Posterior cingulate gyrus (tissue), 11 donors: ENCODE measurements around the gene TRIM65.
"Not testable (repeated sequence)": the region's sequence is repeated elsewhere in the genome, so short reads cannot be mapped to it uniquely, and the experiment has no call there.

ENCODE experiments used
- DNase-seq, 10 donors: peaks; one replicate each; pipeline versions ENCODE4 v3.0.0 to v3.0.0-alpha.2; 2020 to 2021; ENCODE audit warnings: mixed read lengths in 3 of 10
- intact Hi-C: fragments of 100-400 bp; cut with DNase I; formaldehyde crosslinking; loops from one replicate; pipeline ENCODE4 v1.15.1; 2023

Gene TRIM65

DNA sequence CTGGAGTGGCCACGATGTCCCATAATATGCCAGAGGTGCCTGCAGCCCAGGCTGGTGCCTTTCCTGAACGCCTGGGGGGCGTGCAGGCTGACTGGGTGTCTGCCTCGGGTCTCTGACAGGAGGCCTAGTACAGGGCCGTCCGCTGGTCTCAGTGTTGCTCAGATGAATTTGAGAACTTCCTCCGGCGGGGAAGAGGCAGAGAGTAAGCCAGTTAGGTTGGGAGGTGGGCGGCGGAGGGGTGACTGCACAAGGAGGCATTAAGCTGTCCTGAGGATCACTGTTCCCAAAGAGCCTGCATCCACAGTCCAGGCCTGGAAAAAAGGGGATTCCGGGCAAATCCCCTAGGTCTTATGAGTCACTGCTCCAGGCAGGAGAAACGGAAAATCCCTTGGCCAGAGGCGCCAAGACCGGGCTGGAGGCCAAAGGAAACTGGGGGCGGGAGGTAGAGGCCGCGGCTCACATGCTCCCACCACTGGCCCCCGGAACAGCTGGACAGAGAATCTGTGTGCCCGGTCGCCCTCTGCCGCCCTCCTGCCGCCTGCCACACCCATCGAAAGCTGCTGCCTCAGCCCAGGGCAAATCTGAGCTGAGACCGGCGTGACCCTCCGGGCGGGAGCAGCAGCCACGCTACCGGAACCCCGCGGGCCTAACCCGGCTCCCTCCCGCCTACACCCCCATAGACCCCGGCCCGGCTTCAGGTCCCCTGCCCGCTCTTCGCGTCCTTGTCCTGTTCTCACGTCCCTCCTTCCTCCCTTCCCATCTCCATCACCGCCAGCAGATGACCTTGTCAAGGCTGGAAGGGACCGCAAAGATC is 19.6 kb downstream of the TRIM65 start:
- intact Hi-C loops, result loop anchor here (2.0 kb wide), 1 partner anchor 18 kb away; no protein-coding TSS in a partner anchor
- peak; percentile 65 to 96 (median 79) for DNase-seq

DNA sequence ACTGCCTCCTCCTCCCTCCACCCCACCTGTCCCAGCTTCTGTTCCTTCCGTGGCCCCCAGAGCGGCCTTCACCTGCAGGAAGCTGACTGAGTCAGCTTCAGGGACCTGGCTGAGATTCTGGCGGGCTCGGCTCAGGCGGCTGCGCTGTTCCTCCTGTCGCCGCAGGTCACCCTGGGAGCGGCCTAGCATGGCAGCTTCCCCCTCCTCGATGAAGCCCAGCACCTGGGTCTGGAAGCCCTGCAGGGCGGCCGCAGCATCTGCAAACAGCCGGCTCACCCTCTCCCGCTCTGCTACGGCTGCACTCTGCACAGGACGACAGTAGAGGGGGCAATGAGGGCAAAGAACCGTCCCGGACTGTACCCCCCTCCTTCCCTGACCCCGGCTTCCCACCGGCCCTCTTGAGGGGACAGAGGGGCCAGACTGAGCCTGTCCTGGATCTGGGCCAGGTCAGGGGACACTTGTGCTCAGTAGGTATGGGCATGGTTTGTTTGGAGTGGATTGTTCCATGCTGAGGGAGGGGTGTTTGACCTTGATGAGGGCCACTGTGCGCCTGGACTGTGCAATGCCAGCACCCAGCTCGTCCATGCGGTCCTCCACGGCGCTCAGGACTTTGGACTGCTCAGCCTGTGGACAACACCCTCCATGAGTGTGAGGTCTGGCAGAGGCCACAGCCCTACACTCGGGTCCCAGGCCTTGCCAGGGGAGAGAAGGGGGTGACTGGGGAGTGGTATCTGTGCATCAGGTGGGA is 20.4 kb downstream of the TRIM65 start:
- intact Hi-C loops, result loop anchor here (2.0 kb wide), 1 partner anchor 18 kb away; no protein-coding TSS in a partner anchor
- DNase-seq, result peak in 3 of 10 donors; percentile 43 to 89 (median 78)

DNA sequence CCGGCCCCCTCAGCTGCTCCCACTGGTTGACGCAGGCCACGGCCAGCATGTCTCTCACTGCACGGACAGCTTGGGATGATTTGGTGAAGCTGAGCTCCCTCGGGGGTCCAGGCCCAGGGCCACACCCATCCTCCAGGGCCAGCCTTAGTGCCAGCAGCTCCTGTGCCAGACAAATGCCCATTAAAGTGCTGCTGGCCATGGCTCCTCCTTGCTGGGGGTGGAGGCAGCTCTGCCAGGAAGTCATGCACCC is 20.9 kb downstream of the TRIM65 start:
- DNase-seq, result peak in 2 of 10 donors; percentile 43 to 88
- intact Hi-C loops, result loop anchor here (2.0 kb wide), 1 partner anchor 17 kb away; no protein-coding TSS in a partner anchor

DNA sequence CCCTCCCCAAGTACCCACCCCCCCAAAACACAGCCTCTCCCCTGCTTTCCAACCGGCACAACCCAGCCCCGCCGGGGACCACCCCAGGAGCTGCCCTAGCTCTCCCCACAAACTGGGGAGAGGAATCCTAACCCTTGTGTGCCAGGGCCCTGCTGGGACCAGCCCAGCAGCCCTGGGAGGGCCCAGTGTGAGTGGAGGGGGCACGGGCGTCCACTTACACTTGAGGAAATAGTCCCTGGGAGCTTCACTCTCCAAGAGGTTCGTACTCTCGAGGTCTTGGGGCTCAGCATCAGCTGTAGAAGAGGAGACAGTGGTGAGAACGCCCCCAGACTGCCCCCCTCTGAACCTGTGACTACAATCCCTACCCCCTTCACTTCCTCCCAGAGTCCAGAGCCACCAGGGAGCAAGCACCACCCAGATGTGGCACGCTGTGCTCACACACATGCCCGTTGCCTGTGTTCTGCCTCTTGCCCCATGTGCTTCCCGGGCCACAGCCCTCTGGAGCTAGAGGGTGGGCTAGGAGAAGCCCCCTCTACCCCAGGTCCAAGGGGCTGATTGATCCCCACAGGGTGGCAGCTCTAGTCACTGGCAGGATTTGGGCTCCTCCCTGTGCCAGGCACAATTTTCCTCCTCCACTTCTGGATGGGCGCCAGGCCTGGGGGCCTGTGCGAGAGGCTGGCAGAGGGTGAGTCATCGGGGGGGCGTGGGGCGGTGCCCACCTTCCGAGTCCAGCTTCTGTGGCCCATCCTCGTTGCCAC is 21.4 kb downstream of the TRIM65 start:
- intact Hi-C loops, result no loop called here
- DNase-seq, result peak in 4 of 10 donors; percentile 49 to 88 (median 66)

DNA sequence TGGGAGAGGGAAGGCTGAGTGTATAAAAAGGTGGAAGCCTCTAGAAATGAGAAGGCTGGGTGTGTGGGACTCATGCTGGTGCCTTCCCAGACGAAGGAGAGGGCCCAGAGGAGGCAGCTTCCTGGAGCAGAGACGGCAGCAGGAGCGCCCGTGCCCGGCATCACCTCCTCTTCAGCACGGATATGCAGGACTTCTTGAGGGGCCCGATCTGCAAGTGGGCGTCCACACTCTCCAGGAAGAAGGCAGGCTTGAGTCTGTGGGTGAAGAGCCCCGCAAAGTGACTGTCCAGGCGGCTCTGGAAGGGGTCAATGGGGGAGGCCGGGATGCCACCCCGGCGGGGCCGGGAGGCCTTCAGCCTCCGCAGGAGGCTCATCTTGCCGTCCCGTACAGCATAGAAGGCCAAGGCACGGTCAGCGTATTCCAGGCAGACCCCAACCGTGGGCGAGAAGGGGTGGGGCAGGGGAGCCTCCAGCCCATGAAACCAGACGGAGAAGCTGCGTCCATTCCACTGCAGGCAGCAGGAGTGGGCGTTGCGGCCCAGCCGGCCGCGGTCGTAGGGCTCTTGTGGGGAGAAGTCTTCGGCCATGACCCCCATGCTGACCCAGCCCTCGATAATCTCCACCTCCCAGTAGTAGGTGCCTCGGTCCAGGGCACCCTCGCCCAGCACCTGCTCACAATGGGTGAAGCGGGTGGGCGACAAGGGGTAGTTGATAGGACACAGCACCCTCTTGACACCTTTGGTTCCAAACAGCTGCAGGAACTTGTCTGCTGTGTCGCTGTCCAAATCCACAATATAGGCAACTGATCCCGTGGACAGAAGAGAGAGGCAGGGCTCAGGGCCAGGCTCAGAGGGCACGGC is 22.2 kb downstream of the TRIM65 start:
- DNase-seq, result no peak
- intact Hi-C loops, result no loop called here

DNA sequence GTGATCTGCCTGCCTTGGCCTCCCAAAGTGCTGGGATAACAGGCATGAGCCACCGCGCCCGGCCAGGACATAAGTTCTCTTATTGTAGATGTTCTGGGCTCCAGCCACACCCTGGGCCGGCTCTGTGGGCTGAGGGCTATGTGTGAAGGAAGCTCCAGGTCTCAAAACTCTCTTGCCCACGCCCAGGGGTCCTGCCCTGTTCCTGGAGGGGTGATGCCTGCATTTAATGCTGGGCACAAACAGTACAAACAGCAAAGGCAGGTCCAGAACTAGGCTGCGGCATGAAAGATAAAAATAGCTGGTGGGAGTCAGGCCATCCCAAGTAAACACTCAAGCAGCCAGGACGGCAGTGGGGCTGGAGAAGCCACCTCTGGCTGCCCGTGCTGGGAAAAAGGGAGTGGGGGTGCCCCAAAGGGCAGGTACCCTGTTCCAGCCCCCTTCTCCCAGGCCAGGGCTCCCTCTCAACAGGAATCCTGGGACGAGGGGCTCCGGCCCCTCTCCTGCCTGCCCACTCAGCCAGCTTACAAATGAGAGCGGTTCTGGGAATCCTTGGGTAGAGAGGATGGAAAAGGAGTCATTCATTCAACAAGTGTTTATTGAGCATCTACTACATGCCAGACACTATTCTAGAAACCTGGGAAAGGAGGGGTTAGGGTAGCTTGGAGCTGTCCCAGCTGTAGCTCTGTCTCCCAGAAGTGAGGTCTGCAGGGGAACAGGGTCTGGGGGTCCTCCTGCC is 23.0 kb downstream of the TRIM65 start:
- intact Hi-C loops, result no loop called here
- DNase-seq, result no peak

DNA sequence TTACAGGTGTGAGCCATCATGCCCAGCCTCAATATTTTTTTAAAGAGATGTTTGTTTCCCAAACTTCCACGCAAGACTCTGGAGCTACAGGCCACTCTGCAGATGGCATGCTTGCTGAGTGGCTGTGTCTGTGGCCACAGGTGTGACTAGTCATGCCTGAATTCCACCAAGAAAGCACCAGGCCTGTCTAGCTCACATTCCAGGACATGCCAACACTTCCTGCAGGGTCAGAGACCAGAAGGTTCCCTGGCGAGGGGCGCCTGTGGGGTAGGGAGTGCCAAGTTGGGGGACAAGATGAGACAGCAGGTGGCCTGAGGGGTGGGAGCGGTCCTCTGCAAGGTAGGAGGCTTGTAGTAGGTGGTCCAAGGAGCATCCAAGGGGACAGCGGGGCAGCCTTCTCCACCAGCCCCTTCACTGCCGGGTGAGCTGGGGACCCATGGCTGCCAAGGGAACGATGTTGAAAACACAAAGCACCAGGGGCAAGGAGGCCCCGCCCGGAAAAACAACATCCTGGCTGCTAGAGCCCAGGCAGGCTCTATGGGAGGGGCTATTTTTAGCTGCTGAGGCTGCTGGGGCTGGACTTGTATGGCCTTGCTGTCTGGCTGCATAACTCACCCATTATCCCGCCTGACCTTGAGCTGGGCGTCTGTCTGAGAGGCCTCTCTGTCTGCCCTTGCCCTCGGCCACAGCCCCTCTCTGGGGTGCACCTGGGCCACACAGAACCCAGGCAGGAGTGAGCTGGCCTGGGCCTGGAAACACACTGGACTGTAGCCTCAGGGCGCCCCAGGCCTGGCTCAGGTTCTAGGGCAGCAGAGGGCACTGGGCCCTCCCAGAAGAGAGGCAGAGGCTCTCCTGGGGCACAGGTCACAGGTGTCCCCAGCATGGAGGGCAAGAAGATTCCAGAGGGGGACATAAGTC is 24.1 kb downstream of the TRIM65 start:
- intact Hi-C loops, result no loop called here
- peak in 5 of 10 donors; percentile 42 to 88 (median 79) for DNase-seq

DNA sequence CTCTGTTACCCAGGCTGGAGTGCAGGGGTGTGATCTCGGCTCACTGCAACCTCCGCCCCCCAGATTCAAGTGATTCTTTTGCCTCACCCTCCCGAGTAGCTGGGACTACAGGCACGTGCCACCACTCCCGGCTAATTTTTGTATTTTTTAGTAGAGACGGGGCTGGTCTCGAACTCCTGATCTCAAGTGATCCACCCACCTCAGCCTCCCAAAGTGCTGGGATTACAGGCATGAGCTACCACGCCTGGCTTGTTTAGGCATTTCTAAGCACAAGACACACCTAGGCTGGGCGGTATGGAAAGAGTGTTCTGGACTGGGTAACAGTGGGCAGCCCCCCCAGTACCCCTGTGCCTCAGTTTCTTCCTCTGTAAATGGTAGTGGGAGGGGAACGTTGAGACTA is 26.5 kb downstream of the TRIM65 start:
- not testable (repeated sequence) for DNase-seq

DNA sequence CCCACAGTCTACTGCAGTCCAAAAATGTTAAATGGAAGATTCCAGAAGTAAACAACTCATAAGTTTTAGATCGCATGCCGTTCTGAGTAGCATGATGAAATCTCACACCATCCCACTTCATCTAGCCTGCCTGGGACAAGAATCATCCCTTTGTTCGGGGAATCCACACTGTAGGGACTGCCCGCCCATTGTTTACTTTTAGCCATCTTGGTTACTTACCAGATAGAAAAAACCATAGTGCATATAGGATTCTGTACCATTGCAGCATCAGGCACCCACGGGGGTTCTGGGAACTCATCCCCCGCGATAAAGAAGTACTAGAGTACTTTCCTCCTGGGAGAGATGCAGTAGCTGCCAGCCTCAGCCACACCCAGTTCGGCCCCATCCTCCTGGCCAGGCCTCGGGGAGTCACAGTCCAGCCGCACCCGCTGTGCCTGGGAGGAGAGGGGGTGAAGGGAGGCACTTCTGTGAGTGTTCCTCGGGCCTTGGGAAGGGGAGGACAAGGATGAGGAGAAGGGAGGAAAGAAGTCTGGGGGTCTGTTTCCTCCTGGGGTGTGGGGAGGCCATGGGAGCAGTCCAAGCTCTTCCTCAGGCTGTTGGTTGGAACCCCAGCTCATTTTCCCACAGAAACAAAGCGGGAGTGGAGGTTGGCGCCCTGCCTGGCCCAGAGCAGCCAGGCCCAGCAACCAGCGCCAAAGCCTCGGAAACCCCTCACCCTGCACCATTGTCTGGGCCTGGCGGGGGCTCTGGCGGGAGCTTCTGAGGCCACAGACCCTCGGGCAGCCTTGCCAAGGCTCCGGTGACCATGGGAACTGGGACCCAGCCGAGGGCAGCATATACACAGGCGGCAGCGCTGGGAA is 27.2 kb downstream of the TRIM65 start:
- intact Hi-C loops, result no loop called here
- peak in 9 of 10 donors; percentile 50 to 94 (median 74) for DNase-seq

More for the DNA sequence above, 26.5 kb downstream of the TRIM65 start:
- intact Hi-C loops, result not testable (repeated sequence)

DNA sequence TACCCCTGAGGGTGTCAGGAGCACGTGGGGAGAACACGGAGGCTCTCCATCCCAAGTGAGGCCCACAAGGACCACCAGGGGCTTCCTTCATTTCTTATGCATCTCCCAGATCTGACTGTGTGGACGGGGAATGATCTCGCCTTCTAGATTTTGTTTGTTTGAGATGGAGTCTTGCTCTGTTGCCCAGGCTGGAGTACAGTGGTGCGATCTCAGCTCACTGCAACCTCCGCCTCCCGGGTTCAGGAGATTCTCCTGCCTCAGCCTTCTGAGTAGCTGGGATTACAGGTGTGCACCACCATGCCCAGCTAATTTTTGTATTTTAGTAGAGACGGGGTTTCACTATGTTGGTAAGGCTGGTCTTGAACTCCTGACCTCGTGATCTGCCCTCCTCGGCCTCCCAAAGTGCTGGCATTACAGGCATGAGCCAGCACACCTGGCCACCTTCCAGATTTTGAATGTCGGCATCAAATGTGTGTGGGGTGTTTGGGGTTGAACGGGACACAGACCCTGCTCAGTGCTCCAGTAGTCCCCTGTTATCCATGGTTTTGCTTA is 27.9 kb downstream of the TRIM65 start:
- DNase-seq, intact Hi-C loops: not testable (repeated sequence)

DNA sequence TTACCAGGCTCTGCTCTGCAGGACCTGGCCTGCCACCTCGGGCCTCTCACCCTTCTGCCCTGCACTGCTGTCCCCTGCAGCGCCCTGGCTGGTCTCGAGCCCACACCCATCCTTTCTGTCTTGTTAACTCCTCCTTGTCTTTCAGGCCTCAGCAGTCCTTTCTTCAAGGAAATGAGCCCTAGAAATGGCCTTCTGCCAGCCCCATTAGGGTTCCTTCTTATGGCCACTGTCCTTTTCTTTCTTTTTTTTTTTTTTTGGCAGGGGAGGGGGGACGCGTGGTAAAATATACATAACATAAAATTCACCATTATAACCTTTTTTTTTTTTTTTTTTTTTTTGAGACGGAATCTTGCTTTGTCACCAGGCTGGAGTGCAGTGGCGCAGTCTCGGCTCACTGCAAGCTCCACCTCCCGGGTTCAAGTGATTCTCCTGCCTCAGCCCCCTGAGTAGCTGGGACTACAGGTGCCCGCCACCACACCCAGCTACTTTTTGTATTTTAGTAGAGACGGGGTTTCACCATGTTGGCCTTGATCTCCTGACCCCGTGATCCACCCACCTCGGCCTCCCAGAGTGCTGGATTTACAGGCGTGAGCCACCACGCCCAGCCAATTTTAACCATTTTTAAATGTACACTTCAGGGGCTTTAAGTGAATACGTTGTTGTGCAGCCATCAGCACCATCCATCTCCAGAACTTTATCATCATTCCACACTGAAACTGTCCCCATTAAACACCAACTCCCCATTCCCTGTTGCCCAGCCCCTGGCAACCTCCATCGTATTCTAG is 31.2 kb downstream of the TRIM65 start:
- intact Hi-C loops, DNase-seq: not testable (repeated sequence)

DNA sequence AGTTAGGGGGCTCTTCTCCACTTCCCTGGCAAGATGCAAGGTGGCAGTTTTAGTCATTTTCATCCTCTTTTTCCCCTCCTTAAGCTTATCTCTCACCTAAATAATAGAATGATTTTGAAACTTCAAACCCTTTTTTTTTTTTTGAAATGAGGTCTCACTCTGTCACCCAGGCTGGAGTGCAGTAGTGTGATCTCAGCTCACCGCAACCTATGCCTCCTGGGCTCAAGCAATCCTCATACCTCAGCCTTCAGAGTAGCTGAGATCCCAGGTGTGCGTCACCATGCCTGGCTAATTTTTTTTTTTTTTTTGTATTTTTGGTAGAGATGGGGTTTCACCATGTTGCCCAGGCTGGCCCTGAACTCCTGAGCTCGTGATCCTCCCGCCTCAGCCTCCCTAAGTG is 31.9 kb downstream of the TRIM65 start:
- intact Hi-C loops, DNase-seq: not testable (repeated sequence)

DNA sequence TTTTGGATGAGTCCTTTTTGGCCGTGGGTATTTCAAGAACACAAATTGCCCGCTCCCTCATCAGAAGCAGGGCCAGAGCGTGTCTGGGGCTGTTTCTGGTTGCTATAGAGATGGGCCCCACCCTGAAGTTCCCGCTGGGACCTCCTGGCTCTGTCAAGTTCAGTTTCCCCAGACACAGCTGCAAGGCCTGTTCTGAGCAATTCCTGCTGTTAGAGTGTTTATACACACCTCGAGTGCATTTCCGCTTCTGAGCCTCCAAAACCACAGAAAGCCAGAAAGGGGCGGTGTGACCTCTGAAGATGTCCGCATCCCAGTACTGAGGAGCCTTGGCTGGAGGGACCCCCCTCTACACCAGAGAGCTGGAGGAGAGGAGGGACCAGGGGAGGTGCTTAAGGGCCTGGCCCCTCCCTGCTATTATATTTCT is 32.3 kb downstream of the TRIM65 start:
- intact Hi-C loops, result no loop called here
- no peak for DNase-seq

DNA sequence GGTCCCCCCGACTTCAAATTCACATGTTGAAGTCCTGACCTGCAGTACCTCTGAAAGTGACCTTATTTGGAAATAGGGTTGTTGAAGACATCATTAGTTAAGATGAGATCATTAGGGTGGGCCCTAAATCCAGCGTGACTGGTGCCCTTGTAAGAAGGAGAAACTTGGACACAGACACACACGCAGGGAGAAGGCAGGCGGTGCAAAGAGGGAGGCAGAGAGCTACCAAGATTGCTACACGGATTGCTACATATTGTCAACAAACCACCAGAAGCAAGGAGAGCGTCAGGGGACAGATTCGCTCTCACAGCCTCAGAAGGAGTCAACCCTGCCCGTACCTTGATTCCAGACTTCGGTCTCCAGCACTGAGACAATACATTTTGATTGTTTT is 34.8 kb downstream of the TRIM65 start:
- intact Hi-C loops, result no loop called here
- no peak for DNase-seq

DNA sequence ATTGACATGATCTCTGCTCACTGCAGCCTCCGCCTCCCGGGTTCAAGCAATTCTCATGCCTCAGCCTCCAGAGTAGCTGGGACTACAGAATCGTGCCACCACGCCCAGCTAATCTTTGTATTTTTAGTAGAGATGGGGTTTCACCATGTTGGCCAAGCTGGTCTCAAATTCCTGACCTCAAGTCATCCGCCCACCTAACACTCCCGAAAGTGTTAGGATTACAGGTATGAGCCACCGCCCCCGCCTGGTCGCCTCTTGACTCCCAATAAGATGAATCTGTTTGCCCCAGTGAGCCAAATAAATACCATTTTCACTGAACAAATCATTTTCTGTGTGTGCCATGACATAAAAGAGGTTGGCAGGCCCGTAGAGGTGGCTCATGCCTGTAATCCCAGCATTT is 37.4 kb downstream of the TRIM65 start:
- not testable (repeated sequence) for DNase-seq
- intact Hi-C loops, result loop anchor here (2.0 to 5.0 kb wide), 2 partner anchors 17 to 38 kb away; partner anchors contain the start of gene TRIM65
